ENCODE results near the gene ZSWIM5.
"Not testable (repeated sequence)": the region's sequence is repeated elsewhere in the genome, so short reads cannot be mapped to it uniquely, and the experiment has no call there.

DNA sequence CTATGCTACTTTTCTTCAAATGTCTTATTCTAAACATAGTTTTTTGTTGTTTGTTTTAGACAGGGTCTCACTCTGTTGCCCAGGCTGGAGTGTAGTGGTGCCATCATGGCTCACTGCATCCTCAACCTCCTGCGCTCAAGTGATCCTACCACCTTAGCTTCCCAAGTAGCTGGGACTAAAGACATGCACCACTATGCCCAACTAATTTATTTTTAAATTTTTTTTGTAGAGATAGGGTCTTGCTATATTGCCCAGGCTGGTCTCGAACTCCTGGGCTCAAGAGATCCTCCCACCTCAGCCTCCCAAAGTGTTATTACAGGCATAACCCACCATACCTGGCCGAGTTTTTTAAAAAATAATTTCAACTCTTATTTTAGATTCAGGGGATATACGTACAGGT lies 143.9 kb downstream of the ZSWIM5 start:
- TF ChIP-seq POLR2A (IDR thresholded peaks at IDR 0.05), result not testable (repeated sequence)
- TF ChIP-seq, protein P1, sequence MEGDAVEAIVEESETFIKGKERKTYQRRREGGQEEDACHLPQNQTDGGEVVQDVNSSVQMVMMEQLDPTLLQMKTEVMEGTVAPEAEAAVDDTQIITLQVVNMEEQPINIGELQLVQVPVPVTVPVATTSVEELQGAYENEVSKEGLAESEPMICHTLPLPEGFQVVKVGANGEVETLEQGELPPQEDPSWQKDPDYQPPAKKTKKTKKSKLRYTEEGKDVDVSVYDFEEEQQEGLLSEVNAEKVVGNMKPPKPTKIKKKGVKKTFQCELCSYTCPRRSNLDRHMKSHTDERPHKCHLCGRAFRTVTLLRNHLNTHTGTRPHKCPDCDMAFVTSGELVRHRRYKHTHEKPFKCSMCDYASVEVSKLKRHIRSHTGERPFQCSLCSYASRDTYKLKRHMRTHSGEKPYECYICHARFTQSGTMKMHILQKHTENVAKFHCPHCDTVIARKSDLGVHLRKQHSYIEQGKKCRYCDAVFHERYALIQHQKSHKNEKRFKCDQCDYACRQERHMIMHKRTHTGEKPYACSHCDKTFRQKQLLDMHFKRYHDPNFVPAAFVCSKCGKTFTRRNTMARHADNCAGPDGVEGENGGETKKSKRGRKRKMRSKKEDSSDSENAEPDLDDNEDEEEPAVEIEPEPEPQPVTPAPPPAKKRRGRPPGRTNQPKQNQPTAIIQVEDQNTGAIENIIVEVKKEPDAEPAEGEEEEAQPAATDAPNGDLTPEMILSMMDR (IDR thresholded peaks at IDR 0.05), result not testable (repeated sequence)

Measured in tibial nerve (tissue), 3 donors.